WTC11 (cell line): Measurements from ENCODE around the gene UNG.

Source experiments
- CTCF ChIP-seq: fragments of 200-600 bp; IDR thresholded peaks from 2 replicates; pipeline ENCODE4 v1.8.0; 2022; ENCODE audit warnings: antibody characterized with exemption
- E2F1 ChIP-seq: sonication (generic); formaldehyde crosslinking; IDR thresholded peaks from 2 replicates; pipeline ENCODE4 v1.8.0; 2022; ENCODE audit warnings: mild to moderate bottlenecking, missing genetic modification reagents

GRCh38 chr12:109052414-109053323 is 44.7 kb upstream of the UNG start, which contains the start of gene USP30:
- TF ChIP-seq CTCF = no peak
- no peak for TF ChIP-seq E2F1 (CRISPR knock-in tag)
